HL-60 (cell line): Measurements from ENCODE around the gene RAPGEF4.

ENCODE experiments used
- DNase-seq, 2 experiments: peaks; one replicate each; pipeline ENCODE4 v3.0.0-alpha.2; 2010 to 2020; ENCODE audit warnings: low read depth in 1 of 2, low spot score in 1 of 2
- H3K27ac ChIP-seq: fragments of 250-450 bp; sonication (Bioruptor Pico); replicated peaks from 2 replicates; pipeline ENCODE4 v1.5.1; 2020; ENCODE audit warnings: mild to moderate bottlenecking, moderate library complexity
- H3K27me3 ChIP-seq: fragments of 250-450 bp; sonication (Bioruptor Pico); 2 replicates; pipeline ENCODE4 v1.5.1; 2021; ENCODE audit warnings: mild to moderate bottlenecking, moderate library complexity; ENCODE audit not compliant: insufficient read depth, poor library complexity, severe bottlenecking
- H3K4me3 ChIP-seq: replicated peaks from 2 replicates; pipeline ENCODE4 v1.5.1; 2011; ENCODE audit warnings: mild to moderate bottlenecking, control low read depth, low read length; ENCODE audit not compliant: insufficient read depth
- GABPA ChIP-seq: IDR thresholded peaks from 2 replicates; pipeline ENCODE4 v1.6.1; 2012; ENCODE audit warnings: low read depth
- POLR2AphosphoS5 ChIP-seq: IDR thresholded peaks from 2 replicates; pipeline ENCODE4 v1.6.1; 2012; ENCODE audit warnings: low read depth
- SPI1 ChIP-seq: IDR thresholded peaks from 2 replicates; pipeline ENCODE4 v1.6.1; 2012; ENCODE audit warnings: low read depth, mild to moderate bottlenecking, borderline replicate concordance
- TF ChIP-seq, protein P1 (sequence below): IDR thresholded peaks from one replicate; pipeline ENCODE4 v1.5.1; 2011; ENCODE audit warnings: low read length, control low read depth, inconsistent platforms; ENCODE audit not compliant: insufficient read depth
- TF ChIP-seq, protein P2 (sequence below): IDR thresholded peaks from 2 replicates; pipeline ENCODE4 v1.6.1; 2012; ENCODE audit warnings: low read depth; ENCODE audit not compliant: insufficient replicate concordance

RAPGEF4 gene

DNA sequence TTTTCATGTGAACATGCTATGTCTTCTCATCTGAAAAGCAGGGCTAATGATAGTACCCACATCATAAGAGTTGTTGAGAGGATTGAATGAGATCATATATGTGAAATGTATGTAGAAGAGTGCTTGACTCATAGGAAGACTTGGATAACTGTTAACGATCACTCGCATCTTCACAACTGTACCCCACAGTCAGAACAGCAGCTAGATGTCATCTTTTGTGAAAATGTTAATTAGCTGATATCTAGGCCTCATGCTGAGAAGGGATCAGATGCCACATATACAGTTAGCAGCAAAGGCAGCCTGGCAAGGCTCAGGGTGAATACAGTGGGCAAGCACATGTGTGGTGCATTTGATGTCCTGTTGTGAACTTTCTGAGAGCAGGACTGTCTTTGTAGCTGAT, 364.2 kb downstream of the RAPGEF4 start:
- no peak for DNase-seq
- H3K4me3 ChIP-seq, result no peak overlapping the region
- no peak overlapping the region for H3K27ac ChIP-seq
- no peak for TF ChIP-seq SPI1
- TF ChIP-seq, protein P1, sequence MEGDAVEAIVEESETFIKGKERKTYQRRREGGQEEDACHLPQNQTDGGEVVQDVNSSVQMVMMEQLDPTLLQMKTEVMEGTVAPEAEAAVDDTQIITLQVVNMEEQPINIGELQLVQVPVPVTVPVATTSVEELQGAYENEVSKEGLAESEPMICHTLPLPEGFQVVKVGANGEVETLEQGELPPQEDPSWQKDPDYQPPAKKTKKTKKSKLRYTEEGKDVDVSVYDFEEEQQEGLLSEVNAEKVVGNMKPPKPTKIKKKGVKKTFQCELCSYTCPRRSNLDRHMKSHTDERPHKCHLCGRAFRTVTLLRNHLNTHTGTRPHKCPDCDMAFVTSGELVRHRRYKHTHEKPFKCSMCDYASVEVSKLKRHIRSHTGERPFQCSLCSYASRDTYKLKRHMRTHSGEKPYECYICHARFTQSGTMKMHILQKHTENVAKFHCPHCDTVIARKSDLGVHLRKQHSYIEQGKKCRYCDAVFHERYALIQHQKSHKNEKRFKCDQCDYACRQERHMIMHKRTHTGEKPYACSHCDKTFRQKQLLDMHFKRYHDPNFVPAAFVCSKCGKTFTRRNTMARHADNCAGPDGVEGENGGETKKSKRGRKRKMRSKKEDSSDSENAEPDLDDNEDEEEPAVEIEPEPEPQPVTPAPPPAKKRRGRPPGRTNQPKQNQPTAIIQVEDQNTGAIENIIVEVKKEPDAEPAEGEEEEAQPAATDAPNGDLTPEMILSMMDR, result no peak
- TF ChIP-seq POLR2AphosphoS5, result no peak
- TF ChIP-seq GABPA, result no peak
- TF ChIP-seq, protein P2, sequence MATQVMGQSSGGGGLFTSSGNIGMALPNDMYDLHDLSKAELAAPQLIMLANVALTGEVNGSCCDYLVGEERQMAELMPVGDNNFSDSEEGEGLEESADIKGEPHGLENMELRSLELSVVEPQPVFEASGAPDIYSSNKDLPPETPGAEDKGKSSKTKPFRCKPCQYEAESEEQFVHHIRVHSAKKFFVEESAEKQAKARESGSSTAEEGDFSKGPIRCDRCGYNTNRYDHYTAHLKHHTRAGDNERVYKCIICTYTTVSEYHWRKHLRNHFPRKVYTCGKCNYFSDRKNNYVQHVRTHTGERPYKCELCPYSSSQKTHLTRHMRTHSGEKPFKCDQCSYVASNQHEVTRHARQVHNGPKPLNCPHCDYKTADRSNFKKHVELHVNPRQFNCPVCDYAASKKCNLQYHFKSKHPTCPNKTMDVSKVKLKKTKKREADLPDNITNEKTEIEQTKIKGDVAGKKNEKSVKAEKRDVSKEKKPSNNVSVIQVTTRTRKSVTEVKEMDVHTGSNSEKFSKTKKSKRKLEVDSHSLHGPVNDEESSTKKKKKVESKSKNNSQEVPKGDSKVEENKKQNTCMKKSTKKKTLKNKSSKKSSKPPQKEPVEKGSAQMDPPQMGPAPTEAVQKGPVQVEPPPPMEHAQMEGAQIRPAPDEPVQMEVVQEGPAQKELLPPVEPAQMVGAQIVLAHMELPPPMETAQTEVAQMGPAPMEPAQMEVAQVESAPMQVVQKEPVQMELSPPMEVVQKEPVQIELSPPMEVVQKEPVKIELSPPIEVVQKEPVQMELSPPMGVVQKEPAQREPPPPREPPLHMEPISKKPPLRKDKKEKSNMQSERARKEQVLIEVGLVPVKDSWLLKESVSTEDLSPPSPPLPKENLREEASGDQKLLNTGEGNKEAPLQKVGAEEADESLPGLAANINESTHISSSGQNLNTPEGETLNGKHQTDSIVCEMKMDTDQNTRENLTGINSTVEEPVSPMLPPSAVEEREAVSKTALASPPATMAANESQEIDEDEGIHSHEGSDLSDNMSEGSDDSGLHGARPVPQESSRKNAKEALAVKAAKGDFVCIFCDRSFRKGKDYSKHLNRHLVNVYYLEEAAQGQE, result no peak
- no peaks in the 10 kb centered on the region for H3K27me3 ChIP-seq

DNA sequence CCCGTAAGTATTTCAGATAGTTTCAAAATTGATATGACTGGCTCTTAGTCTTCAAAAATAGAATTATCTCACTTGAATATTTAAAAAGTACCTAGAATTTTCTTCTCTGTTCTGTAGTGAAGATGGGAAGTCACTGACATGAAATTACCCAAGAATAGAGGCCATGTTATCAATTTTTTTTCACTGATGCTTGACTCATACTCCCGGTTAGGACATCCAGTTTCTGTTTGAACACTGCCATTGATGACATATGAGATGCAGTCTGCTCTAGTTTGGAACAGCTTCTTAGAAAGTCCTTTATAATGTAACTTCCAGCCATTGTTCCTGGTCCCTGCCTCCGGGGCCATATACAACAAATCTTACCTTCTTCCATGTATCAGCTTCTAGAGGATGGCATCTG, 366.0 kb downstream of the RAPGEF4 start:
- Histone ChIP-seq H3K27ac (no peak overlapping the region), H3K27me3 (no peaks in the 10 kb centered on the region), H3K4me3 (no peak overlapping the region)
- DNase-seq, result no peak
- TF ChIP-seq, protein P2, result no peak
- no peak for TF ChIP-seq GABPA
- TF ChIP-seq SPI1, result no peak
- TF ChIP-seq POLR2AphosphoS5, result no peak
- TF ChIP-seq, protein P1, result no peak
